ENCODE data around the gene THAP6.
A peak's percentile ranks its signal among the peaks of the same experiment; 100 is the strongest.

Gene THAP6

GRCh38 chr4:75549019-75549418, 34.7 kb downstream of the THAP6 start:
- no peak overlapping the region for H3K27ac ChIP-seq (ENCODE audit: extremely low read depth, low read depth, low read length)
- no peaks in the 10 kb centered on the region for H3K9me3 ChIP-seq (ENCODE audit: control insufficient read depth, insufficient read depth, low read depth, low read length)
- H3K36me3 ChIP-seq (ENCODE audit: control insufficient read depth in 2 of 2, insufficient read depth in 1 of 2, low read length in 2 of 2), result peaks cover 0 to 7% of the 10 kb centered on the region in 2 experiments; a peak in 1 of 3 replicates
- TF ChIP-seq HOXC10 (CRISPR knock-in tag; IDR thresholded peaks at IDR 0.05), result no peak
- no peak for TF ChIP-seq ZNF274 (IDR thresholded peaks at IDR 0.05; ENCODE audit: low read length)
- no peak for TF ChIP-seq ZNF274 (tag by site-specific recombination; IDR thresholded peaks at IDR 0.05; ENCODE audit: borderline replicate concordance)
- TF ChIP-seq ZNF76 (tag by site-specific recombination; IDR thresholded peaks at IDR 0.05; ENCODE audit: borderline replicate concordance, low read depth), result no peak
- no peak for TF ChIP-seq ZNF266 (tag by site-specific recombination; IDR thresholded peaks at IDR 0.05; ENCODE audit: low read depth)
- TF ChIP-seq ZNF677 (tag by site-specific recombination; IDR thresholded peaks at IDR 0.05), result no peak
- no peaks in the 10 kb centered on the region for H3K4me1 ChIP-seq (ENCODE audit: control insufficient read depth, insufficient read depth, low read length)
- H3K4me3 ChIP-seq (ENCODE audit: low read depth, low read length), result no peak overlapping the region
- CTCF ChIA-PET, result no interaction called here
- POLR2A ChIA-PET, result no interaction called here

- ChIA-PET POLR2A (no interaction called here), CTCF (interaction anchor here (0.6 kb wide), 1 partner anchor 39 kb away, joined by 3 read pairs; no protein-coding TSS in a partner anchor)
- no peak for TF ChIP-seq ZNF274 (IDR thresholded peaks at IDR 0.05; ENCODE audit: low read length)
- no peak for TF ChIP-seq ZNF274 (tag by site-specific recombination; IDR thresholded peaks at IDR 0.05; ENCODE audit: borderline replicate concordance)
- TF ChIP-seq ZBTB20 (tag by site-specific recombination; IDR thresholded peaks at IDR 0.05), result no peak
- no peak for TF ChIP-seq ZBTB7A (tag by site-specific recombination; IDR thresholded peaks at IDR 0.05; ENCODE audit: low read depth)
- no peak for TF ChIP-seq KLF9 (tag by site-specific recombination; IDR thresholded peaks at IDR 0.05; ENCODE audit: low read depth)
- no peak for TF ChIP-seq ZNF16 (tag by site-specific recombination; IDR thresholded peaks at IDR 0.05; ENCODE audit: low read depth)
- no peak for TF ChIP-seq ZSCAN4 (tag by site-specific recombination; IDR thresholded peaks at IDR 0.05)
- TF ChIP-seq ZNF133 (tag by site-specific recombination; IDR thresholded peaks at IDR 0.05), result no peak
- no peak for TF ChIP-seq ZNF138 (tag by site-specific recombination; IDR thresholded peaks at IDR 0.05; ENCODE audit: borderline replicate concordance)
- TF ChIP-seq BCL11B (tag by site-specific recombination; IDR thresholded peaks at IDR 0.05; ENCODE audit: low read depth), result no peak
- TF ChIP-seq ZNF571 (tag by site-specific recombination; IDR thresholded peaks at IDR 0.05), result no peak
- Histone ChIP-seq H3K9me3 (ENCODE audit: control insufficient read depth, insufficient read depth, low read depth, low read length) (no peaks in the 10 kb centered on the region), H3K36me3 (ENCODE audit: control insufficient read depth in 2 of 2, insufficient read depth in 1 of 2, low read length in 2 of 2) (no peaks in the 10 kb centered on the region), H3K4me3 (ENCODE audit: low read depth, low read length) (no peak overlapping the region), H3K4me1 (ENCODE audit: control insufficient read depth, insufficient read depth, low read length) (no peaks in the 10 kb centered on the region), H3K27ac (ENCODE audit: extremely low read depth, low read depth, low read length) (no peak overlapping the region)
These were observed 38.2 kb downstream of the THAP6 start for GRCh38 chr4:75552452-75552851.

GRCh38 chr4:75555294-75556164, 41.3 kb downstream of the THAP6 start, which contains the start of gene ODAPH:
Gene ODAPH, plus strand, starts transcription at chr4:75556066. Its CDS starts 17 bp downstream, at chr4:75556083.
- no peak for TF ChIP-seq ZFP41 (tag by site-specific recombination; IDR thresholded peaks at IDR 0.05; ENCODE audit: borderline replicate concordance)
- TF ChIP-seq ZBTB6 (tag by site-specific recombination; IDR thresholded peaks at IDR 0.05), result no peak
- no peak for TF ChIP-seq ZFP37 (tag by site-specific recombination; IDR thresholded peaks at IDR 0.05)
- TF ChIP-seq ZNF654 (tag by site-specific recombination; IDR thresholded peaks at IDR 0.05; ENCODE audit: low read depth), result no peak
- no peak for TF ChIP-seq ZNF692 (tag by site-specific recombination; IDR thresholded peaks at IDR 0.05)
- peak; percentile 46; the same call in 1 of the 2 replicates for TF ChIP-seq FEZF1 (tag by site-specific recombination; IDR thresholded peaks at IDR 0.05)
- peak; percentile 65 for TF ChIP-seq PRDM10 (tag by site-specific recombination; IDR thresholded peaks at IDR 0.05)
- no peaks in the 10 kb centered on the region for H3K4me1 ChIP-seq (ENCODE audit: control insufficient read depth, insufficient read depth, low read length)
- no peaks in the 10 kb centered on the region for H3K36me3 ChIP-seq (ENCODE audit: control insufficient read depth in 2 of 2, insufficient read depth in 1 of 2, low read length in 2 of 2)
- H3K4me3 ChIP-seq (ENCODE audit: low read depth, low read length), result peak within 1 kb of the TSS; percentile 12
- H3K9me3 ChIP-seq (ENCODE audit: control insufficient read depth, insufficient read depth, low read depth, low read length), result no peaks in the 10 kb centered on the region
- ChIA-PET CTCF (interaction anchor here (1.1 to 1.4 kb wide), 2 partner anchors 15 to 293 kb away, joined by 3 to 4 read pairs; no protein-coding TSS in a partner anchor), POLR2A (no interaction called here)
- no peak within 1 kb of the TSS for H3K27ac ChIP-seq (ENCODE audit: extremely low read depth, low read depth, low read length)

All from HEK293 (cell line).